Activated CD4-positive, alpha-beta memory T cell treated with anti-CD3 and anti-CD28 coated beads, Interleukin-2, amount 10 ng/mL, durations not matched to agents 7 days and 5 days (primary cell): ENCODE results near the gene VEPH1. TPM values are rescaled to one million over a fixed set of nuclear protein-coding genes. Genes with fewer than 3 reads are reported as not detected.
A peak's percentile ranks its signal among the peaks of the same experiment; 100 is the strongest.

Experiments
- CTCF ChIA-PET: fragments of 350-600 bp; sonication (Branson Sonifier 250); formaldehyde crosslinking; loops from one replicate; lab custom pipeline; 2021; ENCODE audit warnings: antibody characterized with exemption, inconsistent platforms; lab: Charles Lee
- POLR2A ChIA-PET: fragments of 350-600 bp; sonication (Branson Sonifier 250); formaldehyde crosslinking; loops from one replicate; lab custom pipeline; 2021; ENCODE audit warnings: antibody characterized with exemption; lab: Charles Lee
- DNase-seq: peaks from one replicate; pipeline ENCODE4 v3.0.0-alpha.2; 2020
- H3K27ac Mint-ChIP-seq: one replicate; pipeline ENCODE4 v1.8.0; 2021; ENCODE audit warnings: mild to moderate bottlenecking, mixed read lengths
- H3K27me3 Mint-ChIP-seq: one replicate; pipeline ENCODE4 v1.8.0; 2021; ENCODE audit warnings: mixed read lengths
- H3K36me3 Mint-ChIP-seq: one replicate; pipeline ENCODE4 v1.8.0; 2021; ENCODE audit warnings: low read depth, mixed read lengths
- H3K4me1 Mint-ChIP-seq: one replicate; pipeline ENCODE4 v1.8.0; 2021; ENCODE audit warnings: mixed read lengths
- H3K4me3 Mint-ChIP-seq: one replicate; pipeline ENCODE4 v1.8.0; 2021; ENCODE audit warnings: mild to moderate bottlenecking, mixed read lengths
- H3K9me3 Mint-ChIP-seq: one replicate; pipeline ENCODE4 v1.8.0; 2021; ENCODE audit warnings: mixed read lengths
- total RNA-seq, 2 experiments: library from RNA; stranded (reverse); gene quantifications; one replicate each; pipeline ENCODE4 v1.2.3, GENCODE V29; 2021

Gene VEPH1
- total RNA-seq, 2 experiments from 2014 or later, result not detected

DNA sequence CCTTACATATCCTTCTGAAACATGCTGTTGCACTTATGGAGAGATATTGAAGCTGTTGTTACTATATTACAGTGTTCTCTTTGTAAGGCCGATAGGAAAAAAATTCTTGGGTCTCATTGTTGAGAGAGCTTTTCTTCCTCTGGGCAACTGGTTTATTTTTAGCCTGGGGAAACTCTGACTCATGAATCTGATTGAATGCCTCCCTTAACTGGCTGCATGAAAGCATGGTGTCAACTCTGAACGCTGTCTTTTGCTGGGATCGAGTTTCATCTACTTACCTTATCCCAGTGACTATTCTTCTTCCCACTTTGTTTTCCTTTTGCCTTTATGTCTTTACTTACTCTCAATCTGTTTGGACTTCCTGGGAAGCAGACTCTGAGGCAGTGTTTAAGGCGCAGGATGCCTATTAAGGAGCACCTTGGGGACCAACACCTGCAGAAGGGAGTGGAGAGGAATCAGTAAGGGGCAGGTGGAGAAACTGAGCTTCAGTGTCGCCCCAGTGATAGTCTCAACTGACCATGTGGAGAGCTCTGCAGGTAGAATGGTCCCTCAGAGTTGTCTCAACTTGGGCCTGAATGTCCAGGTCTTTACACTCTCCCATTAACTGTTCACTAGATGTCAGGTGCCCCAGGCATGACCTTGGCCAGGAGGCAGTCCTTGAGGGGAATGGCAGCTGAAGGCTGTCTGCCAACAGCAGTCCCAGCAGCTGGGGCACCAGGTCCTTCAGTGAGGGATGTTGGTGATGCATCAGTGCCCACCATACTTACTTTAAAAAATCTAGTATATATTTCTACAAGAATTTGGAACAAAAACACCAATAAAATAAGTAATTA is 254.4 kb downstream of the VEPH1 start:
- Mint-ChIP-seq H3K27ac (no peak overlapping the region), H3K9me3 (no peaks in the 10 kb centered on the region), H3K36me3 (no peaks in the 10 kb centered on the region), H3K4me1 (no peaks in the 10 kb centered on the region), H3K4me3 (no peak overlapping the region), H3K27me3 (no peaks in the 10 kb centered on the region)
- POLR2A ChIA-PET, result no interaction called here
- no peak for DNase-seq
- CTCF ChIA-PET, result no interaction called here

DNA sequence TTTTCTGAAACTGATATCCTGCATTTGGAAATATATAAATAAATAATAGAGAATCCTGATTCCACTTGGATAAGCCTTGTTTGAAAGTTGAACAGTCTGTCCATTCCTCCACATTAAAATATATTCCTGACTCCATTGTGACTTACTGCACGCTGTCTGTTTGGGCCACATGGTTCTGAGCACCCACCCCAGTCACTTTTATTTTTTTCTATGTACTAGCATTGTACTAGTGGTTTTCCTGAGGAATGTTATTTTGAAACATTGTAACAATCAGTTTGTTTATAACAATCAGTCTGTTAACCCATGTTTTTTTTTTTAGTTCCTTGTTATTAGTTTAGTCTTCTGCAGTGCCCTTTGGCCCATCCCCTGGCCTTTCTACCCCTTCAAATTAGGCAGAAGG is 255.8 kb downstream of the VEPH1 start:
- H3K27me3 Mint-ChIP-seq, result no peaks in the 10 kb centered on the region
- ChIA-PET CTCF (no interaction called here), POLR2A (no interaction called here)
- H3K27ac Mint-ChIP-seq, result no peak overlapping the region
- DNase-seq, result no peak
- H3K4me3 Mint-ChIP-seq, result no peak overlapping the region
- H3K4me1 Mint-ChIP-seq, result no peaks in the 10 kb centered on the region
- no peaks in the 10 kb centered on the region for H3K9me3 Mint-ChIP-seq
- H3K36me3 Mint-ChIP-seq, result no peaks in the 10 kb centered on the region

DNA sequence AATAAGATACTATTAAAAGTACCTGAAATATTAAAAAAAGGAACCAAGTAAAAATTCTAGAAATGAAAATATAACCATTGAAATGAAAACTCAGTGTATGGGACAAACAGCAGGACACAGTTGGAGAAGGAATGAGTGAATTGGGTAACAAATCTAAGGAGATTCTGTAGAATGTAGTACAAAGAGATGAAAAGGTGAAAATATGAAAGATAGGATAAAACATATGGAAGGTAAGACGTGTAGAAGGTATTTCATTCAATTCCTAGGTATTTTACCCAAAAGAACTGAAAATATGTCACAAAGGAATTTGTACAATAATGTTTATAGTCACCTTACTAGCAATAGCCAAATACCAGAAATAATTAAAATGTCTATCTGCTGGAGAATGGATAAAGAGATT is 260.4 kb downstream of the VEPH1 start:
- Mint-ChIP-seq H3K4me3 (no peak overlapping the region), H3K27me3 (no peaks in the 10 kb centered on the region), H3K36me3 (no peaks in the 10 kb centered on the region), H3K4me1 (peaks cover 3% of the 10 kb centered on the region), H3K9me3 (no peaks in the 10 kb centered on the region), H3K27ac (no peak overlapping the region)
- CTCF ChIA-PET, result no interaction called here
- POLR2A ChIA-PET, result no interaction called here
- DNase-seq, result no peak

DNA sequence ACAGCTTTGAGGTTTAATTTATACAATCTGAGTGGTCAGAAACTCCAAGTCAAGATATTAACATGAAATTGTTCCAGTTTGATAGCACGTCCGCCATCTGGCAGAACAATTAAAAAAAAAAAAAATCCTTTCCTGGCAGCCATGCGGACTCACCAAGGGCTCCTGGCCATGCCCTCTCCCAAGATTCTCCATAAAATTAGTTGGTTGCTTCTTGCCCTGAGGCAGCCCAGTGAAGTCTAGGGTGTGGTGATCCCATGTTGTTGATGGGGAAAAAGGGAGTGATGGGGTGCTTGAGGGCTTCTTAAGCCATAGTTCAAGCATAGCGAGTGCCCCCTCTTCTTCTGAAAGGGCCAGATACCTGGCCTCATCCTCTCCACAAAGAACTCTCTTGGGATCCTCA is 261.6 kb downstream of the VEPH1 start:
- Mint-ChIP-seq H3K9me3 (no peaks in the 10 kb centered on the region), H3K27ac (no peak overlapping the region), H3K4me1 (peaks cover 3% of the 10 kb centered on the region), H3K4me3 (no peak overlapping the region), H3K27me3 (no peaks in the 10 kb centered on the region), H3K36me3 (no peaks in the 10 kb centered on the region)
- ChIA-PET CTCF (no interaction called here), POLR2A (no interaction called here)
- no peak for DNase-seq

DNA sequence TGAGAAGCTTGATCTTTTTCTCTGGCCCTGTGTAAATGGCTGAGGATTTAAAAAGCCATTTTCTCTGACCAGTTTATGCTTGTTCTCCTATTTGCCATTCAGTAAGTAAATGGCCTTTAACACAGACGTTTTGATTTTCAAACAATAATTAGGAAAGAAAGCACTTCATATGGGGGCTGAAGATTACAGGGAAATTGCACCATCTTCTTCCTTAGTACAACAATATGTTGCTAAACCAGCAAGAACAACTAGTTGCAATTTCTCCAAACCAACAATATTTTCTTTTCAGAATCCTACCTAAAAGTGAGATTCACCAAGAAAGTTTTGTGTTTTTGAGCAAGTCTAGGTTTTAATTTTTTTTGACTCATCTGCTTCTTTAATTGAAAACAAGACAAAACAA is 262.8 kb downstream of the VEPH1 start:
- Mint-ChIP-seq H3K27ac (no peak overlapping the region), H3K27me3 (no peaks in the 10 kb centered on the region), H3K4me3 (no peak overlapping the region), H3K4me1 (peaks cover 3% of the 10 kb centered on the region), H3K9me3 (no peaks in the 10 kb centered on the region), H3K36me3 (no peaks in the 10 kb centered on the region)
- DNase-seq, result no peak
- POLR2A ChIA-PET, result interaction anchor here (1.6 kb wide), 1 partner anchor 80 kb away, joined by 6 read pairs; no protein-coding TSS in a partner anchor
- CTCF ChIA-PET, result interaction anchor here (1.1 to 1.6 kb wide), 3 partner anchors 36 to 104 kb away, joined by 4 to 7 read pairs (median 4); no protein-coding TSS in a partner anchor

DNA sequence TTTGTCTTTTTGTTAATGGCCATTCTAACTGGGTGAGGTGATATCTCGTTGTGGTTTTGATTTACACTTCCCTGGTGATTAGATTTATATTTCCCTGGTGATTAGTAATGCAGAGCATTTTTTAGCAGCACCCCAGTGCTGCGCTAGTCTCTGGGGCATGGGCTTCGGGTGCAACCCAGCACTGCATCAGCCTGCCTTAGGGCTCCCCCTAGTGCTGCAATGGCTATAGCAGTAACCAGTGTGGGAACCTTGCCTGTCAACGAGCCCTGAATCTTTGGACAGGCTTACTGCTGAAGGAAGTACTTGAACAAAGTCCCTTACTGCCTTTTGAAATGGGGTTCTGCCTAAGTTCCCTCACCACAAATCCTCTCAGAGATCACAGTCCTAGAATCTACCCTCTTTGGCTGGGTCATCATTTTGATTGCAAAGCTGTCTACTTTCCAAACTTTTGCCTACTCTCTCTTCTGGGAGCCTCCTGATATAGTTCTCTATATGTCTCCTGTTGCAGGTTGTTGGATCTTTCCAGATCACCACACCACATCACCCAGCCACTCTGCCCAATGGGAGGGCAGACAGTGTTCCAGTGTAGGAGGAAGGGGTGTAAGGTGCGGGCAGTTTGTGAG is 264.0 kb downstream of the VEPH1 start:
- no peaks in the 10 kb centered on the region for H3K9me3 Mint-ChIP-seq

DNA sequence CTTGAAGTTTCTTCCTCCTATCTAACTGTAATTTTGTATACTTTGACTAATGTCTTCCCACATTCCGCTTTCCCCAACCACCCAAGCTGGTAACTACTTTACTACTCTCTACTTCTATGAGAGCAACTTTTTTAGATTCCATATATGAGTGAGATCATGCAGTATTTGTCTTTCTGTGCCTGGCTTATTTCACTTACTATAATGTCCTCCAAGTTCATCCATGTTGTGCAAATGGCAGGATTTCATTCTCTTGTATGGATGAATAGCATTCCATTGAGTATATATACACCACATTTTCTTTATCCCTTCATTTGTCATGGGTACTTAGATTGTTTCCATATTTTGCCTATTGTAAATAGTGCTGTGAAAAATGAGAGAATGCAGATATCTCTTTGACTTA is 264.8 kb downstream of the VEPH1 start:
- Mint-ChIP-seq H3K36me3 (no peaks in the 10 kb centered on the region), H3K4me3 (no peak overlapping the region), H3K4me1 (peaks cover 3% of the 10 kb centered on the region), H3K27ac (no peak overlapping the region), H3K27me3 (no peaks in the 10 kb centered on the region), H3K9me3 (no peaks in the 10 kb centered on the region)
- ChIA-PET POLR2A (interaction anchor here (1.6 to 1.9 kb wide), 2 partner anchors 63 to 78 kb away, joined by 6 to 8 read pairs; partner anchors contain the start of gene CCNL1), CTCF (interaction anchor here (0.8 to 2.0 kb wide), 5 partner anchors 34 to 102 kb away, joined by 3 to 9 read pairs (median 5); partner anchors contain the start of gene CCNL1)
- DNase-seq, result no peak

More for the DNA sequence above, 264.0 kb downstream of the VEPH1 start:
- Mint-ChIP-seq H3K36me3 (no peaks in the 10 kb centered on the region), H3K4me3 (no peak overlapping the region), H3K27ac (no peak overlapping the region), H3K27me3 (no peaks in the 10 kb centered on the region), H3K4me1 (peaks cover 3% of the 10 kb centered on the region)
- peak; percentile 81 for DNase-seq
- ChIA-PET POLR2A (interaction anchor here (1.6 kb wide), 1 partner anchor 79 kb away, joined by 6 read pairs; no protein-coding TSS in a partner anchor), CTCF (interaction anchor here (0.8 to 1.6 kb wide), 7 partner anchors 13 to 103 kb away, joined by 3 to 7 read pairs (median 4); no protein-coding TSS in a partner anchor)

DNA sequence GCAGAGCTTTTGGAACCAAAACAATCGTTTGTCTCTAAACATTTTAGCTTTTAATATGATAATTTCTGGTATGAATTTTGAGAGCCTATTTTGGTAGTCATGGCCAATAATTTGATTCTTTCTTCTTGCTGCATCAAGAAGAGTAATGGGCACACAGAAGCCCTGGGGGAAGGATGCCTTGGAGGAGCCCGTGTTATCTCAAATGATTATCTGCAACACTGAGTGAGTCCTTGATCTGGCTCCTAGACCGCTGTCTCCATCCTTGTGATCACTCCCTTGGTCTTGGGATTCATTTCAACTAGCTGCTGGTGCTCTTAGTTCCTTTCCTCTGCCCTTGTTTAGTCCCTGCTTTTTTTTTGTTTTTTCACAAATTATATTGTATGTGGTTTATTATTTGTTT is 265.3 kb downstream of the VEPH1 start:
- no peak for DNase-seq
- no peak overlapping the region for H3K27ac Mint-ChIP-seq
- H3K4me3 Mint-ChIP-seq, result no peak overlapping the region
- ChIA-PET POLR2A (interaction anchor here (1.6 to 1.9 kb wide), 2 partner anchors 62 to 78 kb away, joined by 6 to 8 read pairs; partner anchors contain the start of gene CCNL1), CTCF (interaction anchor here (0.6 to 2.0 kb wide), 7 partner anchors 11 to 1194 kb away, joined by 3 to 9 read pairs (median 3); partner anchors contain the start of gene CCNL1)
- H3K36me3 Mint-ChIP-seq, result no peaks in the 10 kb centered on the region
- H3K4me1 Mint-ChIP-seq, result peaks cover 3% of the 10 kb centered on the region
- H3K27me3 Mint-ChIP-seq, result peaks cover 3% of the 10 kb centered on the region
- H3K9me3 Mint-ChIP-seq, result no peaks in the 10 kb centered on the region

DNA sequence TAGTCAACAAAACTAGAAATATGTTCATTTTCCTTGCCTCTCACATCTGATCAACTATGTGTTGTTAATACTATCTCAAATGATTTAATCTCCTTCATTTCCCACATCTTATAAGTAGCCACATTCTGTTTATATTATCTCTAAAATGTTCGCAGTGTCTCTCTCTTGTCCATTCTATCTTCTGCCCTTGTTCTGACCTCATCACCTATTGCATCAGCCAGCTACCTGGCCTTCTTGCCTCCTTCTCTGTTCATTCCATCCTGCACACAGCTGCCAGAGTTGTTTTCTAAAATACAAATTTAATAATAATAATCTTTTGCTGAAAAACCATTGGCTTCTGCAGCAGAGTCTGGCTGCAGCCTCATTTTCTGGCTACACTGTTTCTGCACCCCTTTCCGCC is 267.9 kb downstream of the VEPH1 start:
- no peaks in the 10 kb centered on the region for H3K36me3 Mint-ChIP-seq
- CTCF ChIA-PET, result interaction anchor here (0.5 to 2.1 kb wide), 2 partner anchors 33 to 128 kb away, joined by 3 to 8 read pairs; no protein-coding TSS in a partner anchor
- no peak overlapping the region for H3K4me3 Mint-ChIP-seq
- H3K27me3 Mint-ChIP-seq, result peaks cover 11% of the 10 kb centered on the region
- H3K4me1 Mint-ChIP-seq, result peaks cover 3% of the 10 kb centered on the region
- POLR2A ChIA-PET, result no interaction called here
- no peaks in the 10 kb centered on the region for H3K9me3 Mint-ChIP-seq
- H3K27ac Mint-ChIP-seq, result no peak overlapping the region
- DNase-seq, result no peak

DNA sequence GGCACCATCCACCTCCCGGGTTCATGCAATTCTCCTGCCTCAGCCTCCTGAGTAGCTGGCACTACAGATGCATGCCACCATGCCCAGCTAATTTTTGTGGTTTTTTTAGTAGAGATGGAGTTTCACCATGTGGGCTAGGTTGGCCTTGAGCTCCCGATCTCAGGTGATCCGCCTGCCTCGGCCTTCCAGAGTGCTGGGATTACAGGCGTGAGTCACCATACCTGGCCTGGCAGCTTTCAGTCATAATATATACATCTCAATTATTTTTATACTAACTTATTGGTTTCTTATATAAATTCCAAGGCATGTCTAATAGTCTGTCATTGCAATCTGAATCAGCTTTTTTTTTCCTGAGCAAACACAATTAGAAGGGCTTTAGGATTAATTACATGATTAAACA is 269.3 kb downstream of the VEPH1 start:
- no peak for DNase-seq
- Mint-ChIP-seq H3K27me3 (peaks cover 11% of the 10 kb centered on the region), H3K9me3 (no peaks in the 10 kb centered on the region), H3K27ac (no peak overlapping the region), H3K4me3 (no peak overlapping the region), H3K36me3 (no peaks in the 10 kb centered on the region), H3K4me1 (no peaks in the 10 kb centered on the region)
- ChIA-PET POLR2A (interaction anchor here (0.8 kb wide), 1 partner anchor 842 kb away, joined by 3 read pairs; no protein-coding TSS in a partner anchor), CTCF (interaction anchor here (0.6 to 1.0 kb wide), 2 partner anchors 10 to 73 kb away, joined by 3 read pairs; no protein-coding TSS in a partner anchor)

DNA sequence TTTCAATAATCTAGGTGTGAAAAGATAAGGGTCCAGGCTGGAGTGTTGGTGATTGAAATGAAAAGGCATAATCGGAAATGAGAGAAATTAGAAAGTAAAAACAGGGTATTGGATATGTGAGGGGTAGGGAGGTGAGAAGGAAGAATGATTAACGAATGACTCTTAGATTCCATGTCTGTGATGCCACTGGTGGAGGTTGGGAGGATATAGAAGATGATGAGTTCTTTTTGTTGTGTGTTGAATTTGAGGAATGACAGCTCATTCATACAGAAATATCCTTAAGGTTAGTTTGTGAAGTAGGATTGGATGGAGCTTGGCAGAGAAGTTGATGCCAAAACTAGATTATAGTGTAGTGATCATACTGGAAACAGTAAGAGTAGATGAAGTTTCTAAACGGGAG is 271.1 kb downstream of the VEPH1 start:
- POLR2A ChIA-PET, result interaction anchor here (1.0 kb wide), 1 partner anchor 57 kb away, joined by 3 read pairs; no protein-coding TSS in a partner anchor
- peaks cover 14% of the 10 kb centered on the region for H3K27me3 Mint-ChIP-seq
- H3K36me3 Mint-ChIP-seq, result peaks cover 3% of the 10 kb centered on the region
- H3K4me3 Mint-ChIP-seq, result no peak overlapping the region
- H3K27ac Mint-ChIP-seq, result no peak overlapping the region
- DNase-seq, result no peak
- H3K4me1 Mint-ChIP-seq, result peaks cover 1% of the 10 kb centered on the region
- no peaks in the 10 kb centered on the region for H3K9me3 Mint-ChIP-seq
- CTCF ChIA-PET, result interaction anchor here (0.9 kb wide), 1 partner anchor 31 kb away, joined by 3 read pairs; no protein-coding TSS in a partner anchor

DNA sequence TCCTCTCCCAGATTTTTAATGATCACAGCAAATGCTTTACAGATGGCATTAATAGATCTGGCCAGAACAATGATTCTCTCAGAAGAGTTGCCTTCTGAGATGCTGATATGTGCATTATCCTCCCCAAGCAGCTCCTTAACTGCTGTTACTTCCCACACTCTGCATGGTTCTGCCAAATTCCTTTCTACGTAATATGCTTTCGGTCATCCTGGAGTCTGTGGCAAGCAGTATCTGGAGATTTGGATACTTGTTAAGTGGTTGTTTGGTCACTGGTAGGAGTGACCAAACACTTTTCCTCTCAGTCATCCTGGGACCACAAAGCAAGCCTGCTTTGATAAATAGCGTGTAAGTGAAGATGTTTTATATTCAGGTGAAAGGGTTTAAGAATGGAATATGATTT is 272.1 kb downstream of the VEPH1 start:
- peaks cover 14% of the 10 kb centered on the region for H3K27me3 Mint-ChIP-seq
- CTCF ChIA-PET, result interaction anchor here (1.1 to 1.3 kb wide), 2 partner anchors 27 to 29 kb away, joined by 3 read pairs; no protein-coding TSS in a partner anchor
- POLR2A ChIA-PET, result interaction anchor here (1.5 kb wide), 1 partner anchor 71 kb away, joined by 3 read pairs; no protein-coding TSS in a partner anchor

More for the DNA sequence above, 272.1 kb downstream of the VEPH1 start:
- DNase-seq, result no peak
- Mint-ChIP-seq H3K27ac (no peak overlapping the region), H3K4me3 (no peak overlapping the region), H3K9me3 (no peaks in the 10 kb centered on the region), H3K4me1 (peaks cover 10% of the 10 kb centered on the region), H3K36me3 (peaks cover 3% of the 10 kb centered on the region)
